Omental fat pad (tissue), 4 donors: ENCODE measurements around the gene CNOT1. TPM values are rescaled to one million over a fixed set of nuclear protein-coding genes. Genes with fewer than 3 reads are reported as not detected.

Source experiments
- ATAC-seq: fragments of 150-250 bp; one replicate; pipeline ENCODE4 v1.9.1; 2016; ENCODE audit warnings: mild to moderate bottlenecking, moderate library complexity; ENCODE audit not compliant: low FRiP score
- DNase-seq: peaks from one replicate; pipeline ENCODE4 v3.0.0-alpha.2; 2019; ENCODE audit warnings: low spot score
- CTCF ChIP-seq, 3 donors: fragments of 450-650 bp; IDR thresholded peaks; one replicate each; pipeline ENCODE4 v1.5.1; 2016 to 2017; ENCODE audit warnings: antibody characterized with exemption in 3 of 3, mild to moderate bottlenecking in 3 of 3, moderate library complexity in 2 of 3
- total RNA-seq, 4 donors: library from RNA; depleted of rRNA; stranded (reverse); fragments of >200 nt; gene quantifications; one replicate each; pipeline ENCODE4 v1.1.0, GENCODE V29; 2016

CNOT1 gene
- total RNA-seq, 4 donors from 2014 or later, result 85.4 to 132 (median 103) TPM

- DNase-seq, result no peak
- ATAC-seq, result no peak
- TF ChIP-seq CTCF (IDR thresholded peaks at IDR 0.05), result no peak
Observed at GRCh38 chr16:58651965-58652348, 22.3 kb upstream of the CNOT1 start.

- no peak for ATAC-seq
- TF ChIP-seq CTCF (IDR thresholded peaks at IDR 0.05), result no peak
- no peak for DNase-seq
Observed at GRCh38 chr16:58649707-58650106, 20.1 kb upstream of the CNOT1 start.

- ATAC-seq, result no peak
- DNase-seq, result no peak
- TF ChIP-seq CTCF (IDR thresholded peaks at IDR 0.05), result no peak
Observed at GRCh38 chr16:58647107-58647506, 17.5 kb upstream of the CNOT1 start.

- no peak for ATAC-seq
- TF ChIP-seq CTCF (IDR thresholded peaks at IDR 0.05), result no peak
- no peak for DNase-seq
Observed at GRCh38 chr16:58644765-58645487, 15.3 kb upstream of the CNOT1 start.

- DNase-seq, result no peak
- TF ChIP-seq CTCF (IDR thresholded peaks at IDR 0.05), result no peak
- no peak for ATAC-seq
Observed at GRCh38 chr16:58644108-58644507, 14.5 kb upstream of the CNOT1 start.

GRCh38 chr16:58640949-58641348, 11.3 kb upstream of the CNOT1 start:
- no peak for DNase-seq
- TF ChIP-seq CTCF (IDR thresholded peaks at IDR 0.05), result no peak
- ATAC-seq, result no peak

GRCh38 chr16:58639836-58640235, 10.2 kb upstream of the CNOT1 start:
- ATAC-seq, result no peak
- DNase-seq, result no peak
- TF ChIP-seq CTCF (IDR thresholded peaks at IDR 0.05), result no peak
